Left lung (tissue), 10 donors: ENCODE measurements around the gene COX10. TPM values are rescaled to one million over a fixed set of nuclear protein-coding genes. Genes with fewer than 3 reads are reported as not detected.

ENCODE experiments used
- ATAC-seq: fragments of 200-7000 bp; cut with Tn5 transposase; one replicate; pipeline ENCODE4 v1.9.1; 2020; ENCODE audit warnings: moderate library complexity
- DNase-seq, 4 donors: peaks; one replicate each; pipeline ENCODE4 v3.0.0-alpha.2; 2013 to 2020
- H3K27ac ChIP-seq, 2 donors: fragments of 200-600 bp; sonication (generic) in 1 of 2; one replicate each; pipeline versions ENCODE4 v1.5.0 to v1.8.0; 2020 to 2021
- H3K27me3 ChIP-seq, 2 donors: fragments of 200-600 bp; sonication (generic) in 1 of 2; one replicate each; pipeline versions ENCODE4 v1.5.0 to v1.8.0; 2020 to 2021
- H3K36me3 ChIP-seq, 2 donors: fragments of 200-600 bp; sonication (generic) in 1 of 2; one replicate each; pipeline versions ENCODE4 v1.5.0 to v1.8.0; 2020 to 2021
- H3K4me1 ChIP-seq, 2 donors: fragments of 200-600 bp; one replicate each; pipeline ENCODE4 v1.8.0; 2021
- H3K4me3 ChIP-seq, 2 donors: fragments of 200-600 bp; sonication (generic) in 1 of 2; one replicate each; pipeline versions ENCODE4 v1.5.0 to v1.8.0; 2020 to 2021; ENCODE audit warnings: mild to moderate bottlenecking in 1 of 2
- H3K9me3 ChIP-seq, 2 donors: fragments of 200-600 bp; sonication (generic) in 1 of 2; one replicate each; pipeline versions ENCODE4 v1.5.0 to v1.8.0; 2020 to 2021
- CTCF ChIP-seq, 2 donors: fragments of 200-600 bp; sonication (generic) in 1 of 2; IDR thresholded peaks; one replicate each; pipeline versions ENCODE4 v1.5.0 to v1.8.0; 2021; ENCODE audit warnings: antibody characterized with exemption in 2 of 2
- intact Hi-C, 2 donors: fragments of 100-400 bp; cut with DNase I; formaldehyde crosslinking; loops; one replicate each; pipeline versions ENCODE4 v1.11.2 to v1.14.2; 2022
- polyA plus RNA-seq, 6 donors: library from polyadenylated mRNA; unstranded; fragments of 120-200 nt; gene quantifications; one replicate each; pipeline ENCODE4 v1.2.1, GENCODE V29; 2013; ENCODE audit not compliant: insufficient read length in 6 of 6
- total RNA-seq, 2 donors: library from RNA; stranded (reverse); fragmentation: NEBNext Ultra II Directional; extraction: Animal tissue kit (Norgen Biotek cat#: 25700); gene quantifications; one replicate each; pipeline ENCODE4 v1.2.1, GENCODE V29; 2021
- donor health status: DM: no; HTN: yes; CAD: no.
- donor health status: DM: no; HTN: no; CAD: no.

The COX10 gene
- total and polyA plus RNA-seq, 8 donors: 11.8 to 15.7 (median 12.4) TPM

- no peak overlapping the region for H3K4me3 ChIP-seq
- no peak for TF ChIP-seq CTCF (IDR thresholded peaks at IDR 0.05)
- H3K9me3 ChIP-seq: peaks cover 0 to 3% of the 10 kb centered on the region in 2 donors
- ATAC-seq (no peak), DNase-seq (no peak)
- intact Hi-C loops: no loop called here
- H3K27me3 ChIP-seq: no peaks in the 10 kb centered on the region
- H3K4me1 ChIP-seq: peaks cover 0 to 9% of the 10 kb centered on the region in 2 donors
- no peak overlapping the region for H3K27ac ChIP-seq
- no peaks in the 10 kb centered on the region for H3K36me3 ChIP-seq
These were observed 11.7 kb upstream of the COX10 start for GRCh38 chr17:14057591-14057990.

- H3K9me3 ChIP-seq: peaks cover 0 to 3% of the 10 kb centered on the region in 2 donors
- no peak for ATAC-seq
- TF ChIP-seq CTCF (IDR thresholded peaks at IDR 0.05): no peak
- no peaks in the 10 kb centered on the region for H3K36me3 ChIP-seq
- no peak for DNase-seq
- H3K27ac ChIP-seq: no peak overlapping the region
- H3K27me3 ChIP-seq: no peaks in the 10 kb centered on the region
- intact Hi-C loops: no loop called here
- H3K4me3 ChIP-seq: no peak overlapping the region
- peaks cover 0 to 13% of the 10 kb centered on the region in 2 donors for H3K4me1 ChIP-seq
These were observed 11.3 kb upstream of the COX10 start for GRCh38 chr17:14058051-14058450.

GRCh38 chr17:14060706-14061105 is 8.6 kb upstream of the COX10 start:
- no peak for TF ChIP-seq CTCF (IDR thresholded peaks at IDR 0.05)
- Histone ChIP-seq H3K4me1 (peaks cover 0 to 14% of the 10 kb centered on the region in 2 donors), H3K27me3 (no peaks in the 10 kb centered on the region), H3K36me3 (no peaks in the 10 kb centered on the region), H3K27ac (no peak overlapping the region), H3K9me3 (peaks cover 0 to 3% of the 10 kb centered on the region in 2 donors), H3K4me3 (no peak overlapping the region)
- ATAC-seq: no peak
- intact Hi-C loops: no loop called here
- DNase-seq: no peak

GRCh38 chr17:14061666-14062560 is 7.4 kb upstream of the COX10 start:
- DNase-seq (peak in 2 of 4 donors; percentile 13 to 53), ATAC-seq (peak; percentile 97)
- no peaks in the 10 kb centered on the region for H3K27me3 ChIP-seq
- intact Hi-C loops: no loop called here
- peak overlapping the region; percentile 50 to 68 for H3K27ac ChIP-seq
- no peak overlapping the region for H3K4me3 ChIP-seq
- H3K9me3 ChIP-seq: no peaks in the 10 kb centered on the region
- H3K4me1 ChIP-seq: peaks cover 0 to 14% of the 10 kb centered on the region in 2 donors
- TF ChIP-seq CTCF (IDR thresholded peaks at IDR 0.05): peak in 1 of 2 donors; percentile 19
- no peaks in the 10 kb centered on the region for H3K36me3 ChIP-seq

GRCh38 chr17:14067347-14067746 is 2.0 kb upstream of the COX10 start:
- intact Hi-C loops: no loop called here
- peaks cover 11 to 33% of the 10 kb centered on the region in 2 donors for H3K4me1 ChIP-seq
- H3K36me3 ChIP-seq: no peaks in the 10 kb centered on the region
- no peak overlapping the region for H3K27ac ChIP-seq
- H3K4me3 ChIP-seq: no peak overlapping the region
- no peak for TF ChIP-seq CTCF (IDR thresholded peaks at IDR 0.05)
- DNase-seq: no peak
- H3K9me3 ChIP-seq: no peaks in the 10 kb centered on the region
- H3K27me3 ChIP-seq: no peaks in the 10 kb centered on the region
- ATAC-seq: no peak
